HUES6 (cell line): ENCODE data around the gene ARPC2.
A peak's percentile ranks its signal among the peaks of the same experiment; 100 is the strongest.

Source experiments
- H3K27ac ChIP-seq: 2 replicates; pipeline ENCODE4 v1.7.0; 2013; ENCODE audit warnings: low read depth, mild to moderate bottlenecking, low read length, inconsistent platforms
- H3K27me3 ChIP-seq: 2 replicates; pipeline ENCODE4 v1.6.1; 2013; ENCODE audit warnings: low read length; ENCODE audit not compliant: control insufficient read depth, insufficient read depth
- H3K36me3 ChIP-seq: 2 replicates; pipeline ENCODE4 v1.6.1; 2013; ENCODE audit warnings: low read length; ENCODE audit not compliant: control insufficient read depth, insufficient read depth
- H3K4me1 ChIP-seq: 2 replicates; pipeline ENCODE4 v1.6.1; 2013; ENCODE audit warnings: low read length; ENCODE audit not compliant: control insufficient read depth, insufficient read depth
- H3K4me3 ChIP-seq: 2 replicates; pipeline ENCODE4 v1.5.1; 2013; ENCODE audit warnings: low read depth, low read length
- H3K9ac ChIP-seq: one replicate; pipeline ENCODE4 v1.6.1; 2013; ENCODE audit warnings: mild to moderate bottlenecking, low read length
- H3K9me3 ChIP-seq: 2 replicates; pipeline ENCODE4 v1.6.1; 2013; ENCODE audit warnings: low read depth, low read length; ENCODE audit not compliant: control insufficient read depth, insufficient read depth

Gene ARPC2

GRCh38 chr2:218262631-218263586 is 45.9 kb downstream of the ARPC2 start:
- Histone ChIP-seq H3K27me3 (no peaks in the 10 kb centered on the region), H3K36me3 (peaks cover 48% of the 10 kb centered on the region), H3K27ac (no peak overlapping the region), H3K9ac (no peak overlapping the region), H3K4me3 (no peak overlapping the region), H3K9me3 (no peaks in the 10 kb centered on the region), H3K4me1 (peaks cover 33% of the 10 kb centered on the region)

GRCh38 chr2:218263817-218264641 is 47.0 kb downstream of the ARPC2 start:
- Histone ChIP-seq H3K36me3 (peaks cover 48% of the 10 kb centered on the region), H3K4me3 (no peak overlapping the region), H3K27me3 (no peaks in the 10 kb centered on the region), H3K4me1 (peaks cover 30% of the 10 kb centered on the region), H3K9ac (no peak overlapping the region), H3K9me3 (no peaks in the 10 kb centered on the region), H3K27ac (no peak overlapping the region)

GRCh38 chr2:218264773-218265561 is 48.0 kb downstream of the ARPC2 start:
- Histone ChIP-seq H3K4me1 (peaks cover 21% of the 10 kb centered on the region), H3K36me3 (peaks cover 48% of the 10 kb centered on the region), H3K9ac (no peak overlapping the region), H3K27ac (no peak overlapping the region), H3K27me3 (no peaks in the 10 kb centered on the region), H3K4me3 (no peak overlapping the region), H3K9me3 (no peaks in the 10 kb centered on the region)

GRCh38 chr2:218265626-218266025 is 48.6 kb downstream of the ARPC2 start:
- Histone ChIP-seq H3K9me3 (no peaks in the 10 kb centered on the region), H3K4me3 (no peak overlapping the region), H3K27ac (no peak overlapping the region), H3K36me3 (peaks cover 48% of the 10 kb centered on the region), H3K9ac (no peak overlapping the region), H3K27me3 (no peaks in the 10 kb centered on the region), H3K4me1 (peaks cover 15% of the 10 kb centered on the region)

GRCh38 chr2:218266316-218266979 is 49.5 kb downstream of the ARPC2 start:
- H3K4me1 ChIP-seq, result peaks cover 12% of the 10 kb centered on the region

GRCh38 chr2:218267259-218267658 is 50.3 kb downstream of the ARPC2 start:
- Histone ChIP-seq H3K36me3 (peaks cover 48% of the 10 kb centered on the region), H3K9ac (no peak overlapping the region)

More at GRCh38 chr2:218266316-218266979, 49.5 kb downstream of the ARPC2 start:
- no peaks in the 10 kb centered on the region for H3K9me3 ChIP-seq
- H3K27ac ChIP-seq, result no peak overlapping the region
- no peaks in the 10 kb centered on the region for H3K27me3 ChIP-seq
- no peak overlapping the region for H3K9ac ChIP-seq
- no peak overlapping the region for H3K4me3 ChIP-seq
- H3K36me3 ChIP-seq, result peaks cover 48% of the 10 kb centered on the region

GRCh38 chr2:218269900-218270720 is 53.1 kb downstream of the ARPC2 start, which contains the start of the genes AAMP and PNKD:
TSS of gene AAMP (minus strand) at chr2:218270137. CDS start at chr2:218270086, 51 bp downstream.
TSS of gene PNKD (plus strand) at chr2:218270519. CDS start at chr2:218270536, 17 bp downstream.
- no peaks in the 10 kb centered on the region for H3K27me3 ChIP-seq
- H3K9ac ChIP-seq, result peak within 1 kb of the TSS; percentile 83
- H3K4me1 ChIP-seq, result peaks cover 9% of the 10 kb centered on the region
- H3K36me3 ChIP-seq, result peaks cover 43% of the 10 kb centered on the region
- no peak within 1 kb of the TSS for H3K27ac ChIP-seq
- H3K9me3 ChIP-seq, result no peaks in the 10 kb centered on the region
- H3K4me3 ChIP-seq, result peak within 1 kb of the TSS; percentile 91

More at GRCh38 chr2:218267259-218267658, 50.3 kb downstream of the ARPC2 start:
- Histone ChIP-seq H3K9me3 (no peaks in the 10 kb centered on the region), H3K4me3 (no peak overlapping the region), H3K4me1 (peaks cover 6% of the 10 kb centered on the region), H3K27me3 (no peaks in the 10 kb centered on the region), H3K27ac (no peak overlapping the region)

GRCh38 chr2:218270721-218271486 is 53.9 kb downstream of the ARPC2 start:
- no peak overlapping the region for H3K27ac ChIP-seq
- peak overlapping the region; percentile 91 for H3K4me3 ChIP-seq
- H3K27me3 ChIP-seq, result no peaks in the 10 kb centered on the region
- peaks cover 9% of the 10 kb centered on the region for H3K4me1 ChIP-seq
- H3K9me3 ChIP-seq, result no peaks in the 10 kb centered on the region
- H3K9ac ChIP-seq, result peak overlapping the region; percentile 83
- peaks cover 43% of the 10 kb centered on the region for H3K36me3 ChIP-seq

- Histone ChIP-seq H3K4me1 (peaks cover 9% of the 10 kb centered on the region), H3K36me3 (peaks cover 43% of the 10 kb centered on the region), H3K9ac (no peak overlapping the region), H3K27me3 (no peaks in the 10 kb centered on the region), H3K4me3 (peak overlapping the region; percentile 91), H3K9me3 (no peaks in the 10 kb centered on the region), H3K27ac (no peak overlapping the region)
Observed at GRCh38 chr2:218271487-218271797, 54.5 kb downstream of the ARPC2 start.
